RWPE2 (cell line): ENCODE data around the gene BOC.

Experiments
- ATAC-seq: fragments of 200-7000 bp; cut with Tn5 transposase; 3 replicates; pipeline ENCODE4 v1.9.1; 2021; ENCODE audit warnings: low read depth
- DNase-seq: peaks from one replicate; pipeline ENCODE4 v3.0.0-alpha.2; 2020; ENCODE audit warnings: low spot score
- H3K27ac ChIP-seq: fragments of 450-650 bp; 2 replicates; pipeline ENCODE4 v1.5.1; 2017; ENCODE audit warnings: mild to moderate bottlenecking; ENCODE audit not compliant: poor library complexity, severe bottlenecking
- H3K27me3 ChIP-seq: fragments of 250-450 bp; sonication (Bioruptor Pico); 2 replicates; pipeline ENCODE4 v1.5.1; 2021; ENCODE audit warnings: mild to moderate bottlenecking, moderate library complexity; ENCODE audit not compliant: insufficient read depth, poor library complexity, severe bottlenecking
- H3K36me3 ChIP-seq: fragments of 250-450 bp; sonication (Bioruptor Pico); 2 replicates; pipeline ENCODE4 v1.5.1; 2020; ENCODE audit warnings: low read depth, mild to moderate bottlenecking, moderate library complexity
- H3K4me1 ChIP-seq: fragments of 250-450 bp; sonication (Bioruptor Pico); 2 replicates; pipeline ENCODE4 v1.5.1; 2021; ENCODE audit warnings: mild to moderate bottlenecking, moderate library complexity; ENCODE audit not compliant: insufficient read depth, poor library complexity, severe bottlenecking
- H3K4me3 ChIP-seq: fragments of 250-450 bp; sonication (Bioruptor Pico); 2 replicates; pipeline ENCODE4 v1.5.1; 2021; ENCODE audit warnings: mild to moderate bottlenecking, moderate library complexity; ENCODE audit not compliant: severe bottlenecking
- H3K9me3 ChIP-seq: fragments of 250-450 bp; sonication (Bioruptor Pico); 2 replicates; pipeline ENCODE4 v1.5.1; 2021; ENCODE audit warnings: mild to moderate bottlenecking, moderate library complexity; ENCODE audit not compliant: severe bottlenecking
- TF ChIP-seq, protein P1 (sequence below): fragments of 450-650 bp; IDR thresholded peaks from one replicate; pipeline ENCODE4 v1.5.1; 2017; ENCODE audit warnings: mild to moderate bottlenecking, moderate library complexity; ENCODE audit not compliant: poor library complexity, severe bottlenecking

BOC gene

DNA sequence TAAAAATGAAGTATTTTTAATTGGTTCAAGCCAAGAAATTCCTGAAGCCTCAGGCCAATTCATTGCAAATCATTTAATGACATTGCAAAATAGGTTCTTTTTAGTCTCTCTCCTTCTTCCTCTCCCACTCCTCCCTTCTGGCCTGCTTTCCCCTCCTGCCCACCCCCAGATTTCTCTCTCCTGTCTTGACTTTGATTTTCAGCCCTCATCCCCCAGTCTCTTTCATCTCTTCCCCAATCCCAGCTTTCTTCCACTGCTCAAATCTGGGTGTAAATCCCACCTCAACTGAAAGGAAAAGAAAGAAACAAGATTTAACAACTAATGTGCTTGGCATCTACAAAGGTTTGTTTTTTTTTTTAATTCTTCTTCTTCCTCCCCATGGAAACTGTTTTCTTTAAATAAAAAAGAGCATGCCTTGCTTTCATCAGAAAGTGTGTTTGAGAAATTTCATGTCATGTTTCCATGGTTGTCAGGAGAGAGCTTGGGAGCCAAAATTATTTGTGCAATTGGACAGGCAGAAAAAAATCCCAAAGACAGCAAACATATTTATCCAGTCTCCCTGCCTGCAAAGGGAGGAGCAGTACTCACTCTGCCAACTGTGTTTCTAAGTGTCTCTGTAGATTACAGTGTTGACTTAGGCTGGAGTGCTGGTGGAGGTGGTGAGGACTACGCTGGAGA is 50.4 kb downstream of the BOC start:
- Histone ChIP-seq H3K36me3 (no peaks in the 10 kb centered on the region), H3K27me3 (no peaks in the 10 kb centered on the region), H3K9me3 (no peaks in the 10 kb centered on the region), H3K4me1 (no peaks in the 10 kb centered on the region), H3K27ac (no peak overlapping the region), H3K4me3 (no peak overlapping the region)
- DNase-seq (no peak), ATAC-seq (no peak)
- TF ChIP-seq, protein P1, sequence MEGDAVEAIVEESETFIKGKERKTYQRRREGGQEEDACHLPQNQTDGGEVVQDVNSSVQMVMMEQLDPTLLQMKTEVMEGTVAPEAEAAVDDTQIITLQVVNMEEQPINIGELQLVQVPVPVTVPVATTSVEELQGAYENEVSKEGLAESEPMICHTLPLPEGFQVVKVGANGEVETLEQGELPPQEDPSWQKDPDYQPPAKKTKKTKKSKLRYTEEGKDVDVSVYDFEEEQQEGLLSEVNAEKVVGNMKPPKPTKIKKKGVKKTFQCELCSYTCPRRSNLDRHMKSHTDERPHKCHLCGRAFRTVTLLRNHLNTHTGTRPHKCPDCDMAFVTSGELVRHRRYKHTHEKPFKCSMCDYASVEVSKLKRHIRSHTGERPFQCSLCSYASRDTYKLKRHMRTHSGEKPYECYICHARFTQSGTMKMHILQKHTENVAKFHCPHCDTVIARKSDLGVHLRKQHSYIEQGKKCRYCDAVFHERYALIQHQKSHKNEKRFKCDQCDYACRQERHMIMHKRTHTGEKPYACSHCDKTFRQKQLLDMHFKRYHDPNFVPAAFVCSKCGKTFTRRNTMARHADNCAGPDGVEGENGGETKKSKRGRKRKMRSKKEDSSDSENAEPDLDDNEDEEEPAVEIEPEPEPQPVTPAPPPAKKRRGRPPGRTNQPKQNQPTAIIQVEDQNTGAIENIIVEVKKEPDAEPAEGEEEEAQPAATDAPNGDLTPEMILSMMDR, result no peak

DNA sequence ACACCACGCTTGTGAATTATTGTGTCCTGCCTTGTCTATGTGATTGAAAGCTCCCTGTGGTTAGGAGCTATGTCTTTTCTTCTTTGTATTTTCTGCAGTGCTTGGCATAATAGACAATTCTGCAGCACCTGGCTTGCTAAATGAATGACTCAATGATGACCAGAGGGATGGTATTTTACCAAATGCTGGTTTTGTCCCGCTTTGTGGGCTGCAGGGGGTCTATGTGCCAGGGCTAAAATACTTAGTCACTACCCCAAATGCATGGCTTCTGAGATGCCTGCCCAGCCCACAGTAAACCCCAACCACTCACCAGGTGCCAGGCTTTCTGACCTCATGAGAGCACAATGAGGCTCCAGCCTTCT is 50.9 kb downstream of the BOC start:
- ATAC-seq (no peak), DNase-seq (no peak)
- Histone ChIP-seq H3K27me3 (no peaks in the 10 kb centered on the region), H3K4me1 (no peaks in the 10 kb centered on the region), H3K9me3 (no peaks in the 10 kb centered on the region), H3K4me3 (no peak overlapping the region), H3K27ac (no peak overlapping the region), H3K36me3 (no peaks in the 10 kb centered on the region)
- TF ChIP-seq, protein P1, result no peak

DNA sequence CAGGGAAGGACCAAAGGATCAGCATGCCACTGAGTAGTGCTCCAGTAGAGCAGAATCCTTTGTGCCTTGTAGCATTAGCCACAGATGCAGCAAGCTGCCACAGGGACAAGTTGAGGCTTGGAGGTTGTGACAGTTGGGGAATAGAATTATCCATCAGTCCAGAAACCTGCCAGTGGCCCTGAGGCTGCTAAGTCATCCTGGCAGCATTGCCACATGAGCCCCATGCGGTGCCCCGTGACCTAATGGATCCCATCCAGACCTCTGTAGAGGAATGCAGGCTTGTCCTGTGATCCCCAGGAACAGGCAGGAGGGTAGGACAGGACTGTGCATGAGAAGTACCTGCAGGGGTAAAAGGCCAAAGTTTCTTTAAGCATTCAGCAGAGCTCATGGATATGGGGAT is 51.7 kb downstream of the BOC start:
- Histone ChIP-seq H3K9me3 (no peaks in the 10 kb centered on the region), H3K36me3 (no peaks in the 10 kb centered on the region), H3K27ac (no peak overlapping the region), H3K27me3 (no peaks in the 10 kb centered on the region), H3K4me3 (no peak overlapping the region), H3K4me1 (no peaks in the 10 kb centered on the region)
- DNase-seq (no peak), ATAC-seq (no peak)
- TF ChIP-seq, protein P1, result no peak

DNA sequence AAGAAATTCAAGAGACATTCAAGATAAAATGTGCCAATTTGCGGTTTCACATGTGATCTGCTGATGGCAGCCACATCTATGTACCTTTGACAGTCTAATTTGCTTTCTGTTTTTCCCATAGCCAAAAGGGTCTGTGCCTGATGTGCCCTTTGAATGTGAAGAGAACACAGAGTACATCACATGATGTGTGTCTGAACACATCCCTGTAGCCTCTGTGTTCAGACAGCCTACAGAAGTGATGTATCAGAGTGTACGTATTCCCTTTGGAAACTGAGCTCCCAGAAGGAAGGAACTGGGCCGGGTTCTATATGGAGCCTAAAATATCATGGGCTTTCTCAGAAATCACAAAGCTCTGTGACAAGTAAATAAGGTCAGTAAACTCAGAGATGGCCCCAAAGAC is 52.4 kb downstream of the BOC start:
- DNase-seq, result no peak
- no peak overlapping the region for H3K4me3 ChIP-seq
- TF ChIP-seq, protein P1, result no peak
- ATAC-seq, result no peak
- H3K9me3 ChIP-seq, result no peaks in the 10 kb centered on the region
- H3K27ac ChIP-seq, result no peak overlapping the region
- H3K27me3 ChIP-seq, result no peaks in the 10 kb centered on the region
- no peaks in the 10 kb centered on the region for H3K4me1 ChIP-seq
- H3K36me3 ChIP-seq, result no peaks in the 10 kb centered on the region

DNA sequence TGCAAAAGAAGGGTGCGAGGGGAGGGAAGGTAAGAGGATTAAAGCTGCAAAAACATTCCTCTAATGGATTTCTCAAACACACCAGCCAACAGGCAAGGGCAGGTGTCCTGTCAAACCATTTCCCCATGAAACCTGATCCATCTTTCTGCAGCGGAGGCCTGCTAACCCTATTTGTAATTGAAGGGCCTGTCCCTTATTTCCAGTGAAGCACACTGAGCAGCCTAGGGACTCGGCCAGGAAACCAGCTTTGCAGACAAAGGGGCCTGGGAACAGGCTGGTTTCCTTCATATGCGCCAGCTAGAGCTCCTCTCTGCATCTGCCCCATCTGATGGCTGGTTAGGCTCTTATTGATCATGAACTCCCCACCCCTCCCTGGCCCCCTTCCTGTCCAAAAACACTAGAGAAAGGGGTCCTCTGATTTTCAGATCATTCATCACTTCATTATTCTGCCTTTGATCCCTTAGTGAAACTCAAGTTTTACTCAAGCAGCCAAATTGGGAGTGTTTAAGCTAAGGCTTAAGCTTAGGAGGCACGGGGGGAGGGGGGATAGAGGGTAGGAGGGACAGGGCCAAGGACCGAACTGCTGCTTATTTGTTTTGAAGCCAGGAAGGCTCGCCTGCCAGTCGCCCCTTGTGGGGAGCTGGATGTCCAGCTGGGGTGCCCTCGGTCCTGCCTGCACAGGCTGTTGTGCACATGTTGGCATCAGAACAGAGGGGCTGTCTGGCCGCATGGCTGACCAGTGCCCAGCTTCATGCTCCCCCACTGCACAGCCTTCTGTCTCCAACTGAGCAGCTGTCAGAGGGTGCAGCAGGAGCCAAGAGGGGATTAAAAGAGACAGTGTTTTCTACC is 53.1 kb downstream of the BOC start:
- no peak for ATAC-seq
- no peak for DNase-seq
- TF ChIP-seq, protein P1, result no peak
- no peak overlapping the region for H3K4me3 ChIP-seq
- H3K36me3 ChIP-seq, result no peaks in the 10 kb centered on the region
- no peak overlapping the region for H3K27ac ChIP-seq
- no peaks in the 10 kb centered on the region for H3K4me1 ChIP-seq
- no peaks in the 10 kb centered on the region for H3K9me3 ChIP-seq
- no peaks in the 10 kb centered on the region for H3K27me3 ChIP-seq
